B cell (primary cell): ENCODE data around the gene LRRC63. TPM values are rescaled to one million over a fixed set of nuclear protein-coding genes. Genes with fewer than 3 reads are reported as not detected.

Source experiments
- ATAC-seq: fragments of 200-7000 bp; cut with Tn5 transposase; one replicate; pipeline ENCODE4 v1.10.0; 2021; ENCODE audit warnings: low read depth, mild to moderate bottlenecking, moderate number of reproducible peaks, moderate library complexity
- CTCF ChIA-PET: fragments of 350-600 bp; sonication (Branson Sonifier 250); formaldehyde crosslinking; loops from one replicate; lab custom pipeline; 2021; ENCODE audit warnings: antibody characterized with exemption, inconsistent platforms; lab: Charles Lee
- POLR2A ChIA-PET: fragments of 350-600 bp; sonication (Branson Sonifier 250); formaldehyde crosslinking; loops from one replicate; lab custom pipeline; 2021; ENCODE audit warnings: antibody characterized with exemption; lab: Charles Lee
- DNase-seq: peaks from one replicate; pipeline ENCODE4 v3.0.0; 2013
- H2AFZ ChIP-seq: 2 replicates; pipeline ENCODE4 v1.6.1; 2012; ENCODE audit warnings: mild to moderate bottlenecking, low read depth, low read length; ENCODE audit not compliant: insufficient read depth, poor library complexity, severe bottlenecking
- H3K27ac ChIP-seq, 2 donors: 1 replicate in 1 of 2; 2 replicates in 1 of 2; pipeline ENCODE4 v1.5.1; 2012 to 2013; ENCODE audit warnings: low read length in 2 of 2, mild to moderate bottlenecking in 2 of 2, moderate library complexity in 1 of 2
- H3K27me3 ChIP-seq, 4 experiments: fragments of 200-600 bp in 1 of 4; sonication (generic) in 1 of 4; replicated peaks in 1 of 4; 1 replicate in 2 of 4; 2 replicates in 2 of 4; pipeline versions ENCODE4 v1.6.1 to v1.7.0; 2013 to 2016; ENCODE audit warnings: low read length in 3 of 4, mild to moderate bottlenecking in 2 of 4, mixed read lengths in 1 of 4, moderate library complexity in 1 of 4; ENCODE audit not compliant: insufficient read depth in 4 of 4, control insufficient read depth in 3 of 4; ENCODE audit errors: control extremely low read depth in 1 of 4
- H3K36me3 ChIP-seq, 2 experiments: replicated peaks in 1 of 2; 1 replicate in 1 of 2; 2 replicates in 1 of 2; pipeline versions ENCODE4 v1.6.1 to v1.7.1; 2013; ENCODE audit warnings: low read length in 1 of 2; ENCODE audit not compliant: insufficient read depth in 2 of 2, control insufficient read depth in 1 of 2; ENCODE audit errors: control extremely low read depth in 1 of 2, extremely low read depth in 1 of 2
- H3K4me1 ChIP-seq, 2 donors: fragments of 200-600 bp in 1 of 2; sonication (generic) in 1 of 2; 1 replicate in 1 of 2; 2 replicates in 1 of 2; pipeline versions ENCODE4 v1.5.1 to v1.6.1; 2013 to 2017; ENCODE audit warnings: low read length in 2 of 2; ENCODE audit not compliant: control insufficient read depth in 2 of 2, insufficient read depth in 2 of 2
- H3K4me2 ChIP-seq: replicated peaks from 2 replicates; pipeline ENCODE3; 2012; ENCODE audit warnings: mild to moderate bottlenecking, low read depth, low read length; ENCODE audit not compliant: poor library complexity, severe bottlenecking
- H3K4me3 ChIP-seq, 5 experiments: fragments of 200-600 bp in 1 of 5; sonication (generic) in 1 of 5; 1 replicate in 3 of 5; 2 replicates in 2 of 5; pipeline versions ENCODE4 v1.5.1 to v1.7.0; 2011 to 2016; ENCODE audit warnings: low read length in 4 of 5, mild to moderate bottlenecking in 4 of 5, low read depth in 2 of 5, control low read depth in 1 of 5, moderate library complexity in 1 of 5; ENCODE audit not compliant: insufficient read depth in 1 of 5; ENCODE audit errors: control extremely low read depth in 1 of 5, extremely low read depth in 1 of 5
- H3K79me2 ChIP-seq: fragments of 200-600 bp; sonication (generic); one replicate; pipeline ENCODE4 v1.6.0; 2016; ENCODE audit warnings: low read length; ENCODE audit not compliant: control insufficient read depth, insufficient read depth
- H3K9ac ChIP-seq: fragments of 200-600 bp; sonication (generic); 2 replicates; pipeline ENCODE4 v1.6.1; 2017; ENCODE audit warnings: mild to moderate bottlenecking, low read length, moderate library complexity
- H3K9me3 ChIP-seq, 3 donors: one replicate each; pipeline versions ENCODE4 v1.6.1 to v1.7.1; 2013; ENCODE audit warnings: low read length in 2 of 3; ENCODE audit not compliant: control insufficient read depth in 2 of 3, insufficient read depth in 1 of 3; ENCODE audit errors: control extremely low read depth in 1 of 3
- H4K20me1 ChIP-seq: 2 replicates; pipeline ENCODE4 v1.6.0; 2012; ENCODE audit warnings: mild to moderate bottlenecking, low read length; ENCODE audit not compliant: insufficient read depth, control insufficient read depth, poor library complexity, severe bottlenecking
- H3K27ac Mint-ChIP-seq: one replicate; pipeline ENCODE4 v1.8.0; 2021; ENCODE audit warnings: mixed read lengths
- H3K27me3 Mint-ChIP-seq: one replicate; pipeline ENCODE4 v1.8.0; 2021; ENCODE audit warnings: mixed read lengths
- H3K4me1 Mint-ChIP-seq: one replicate; pipeline ENCODE4 v1.8.0; 2021; ENCODE audit warnings: mixed read lengths
- H3K4me3 Mint-ChIP-seq: one replicate; pipeline ENCODE4 v1.8.0; 2021; ENCODE audit warnings: mixed read lengths
- H3K9me3 Mint-ChIP-seq: one replicate; pipeline ENCODE4 v1.8.0; 2022; ENCODE audit warnings: mixed read lengths; ENCODE audit not compliant: insufficient read depth
- EZH2 ChIP-seq: IDR thresholded peaks from 2 replicates; pipeline ENCODE4 v1.6.1; 2012; ENCODE audit warnings: borderline replicate concordance, low read depth, mild to moderate bottlenecking, moderate library complexity, low read length; ENCODE audit not compliant: insufficient read depth, poor library complexity, severe bottlenecking
- WGBS: methylation state at CpG from one replicate; pipeline ENCODE4 v1.1.5; 2013; ENCODE audit warnings: missing lambda C conversion rate; ENCODE audit not compliant: insufficient coverage; 5-methylcytosine and 5-hydroxymethylcytosine counted together
- intact Hi-C: fragments of 100-400 bp; cut with micrococcal nuclease; formaldehyde crosslinking; loops from one replicate; pipeline ENCODE4 v1.10.0; 2022
- polyA plus RNA-seq: library from polyadenylated mRNA; depleted of rRNA; stranded (reverse); fragments of >200 nt; gene quantifications from 2 replicates; pipeline ENCODE4 v1.2.3, GENCODE V29; 2012
- total RNA-seq, 2 donors: library from RNA; stranded (reverse); fragments of 120-200 nt in 1 of 2; gene quantifications; 1 replicate in 1 of 2; 2 replicates in 1 of 2; pipeline versions ENCODE4 v1.2.3 to v1.2.4, GENCODE V29; 2013 to 2022
- TF ChIP-seq, protein P1 (sequence below): fragments of 200-600 bp; IDR thresholded peaks from one replicate; pipeline ENCODE4 v1.8.0; 2022; ENCODE audit warnings: antibody characterized with exemption, mild to moderate bottlenecking

The LRRC63 gene
- total and polyA plus RNA-seq, 2 donors (not counting 1 experiment from before 2014, with no cell fraction given) = 0.06 to 0.25 TPM

DNA sequence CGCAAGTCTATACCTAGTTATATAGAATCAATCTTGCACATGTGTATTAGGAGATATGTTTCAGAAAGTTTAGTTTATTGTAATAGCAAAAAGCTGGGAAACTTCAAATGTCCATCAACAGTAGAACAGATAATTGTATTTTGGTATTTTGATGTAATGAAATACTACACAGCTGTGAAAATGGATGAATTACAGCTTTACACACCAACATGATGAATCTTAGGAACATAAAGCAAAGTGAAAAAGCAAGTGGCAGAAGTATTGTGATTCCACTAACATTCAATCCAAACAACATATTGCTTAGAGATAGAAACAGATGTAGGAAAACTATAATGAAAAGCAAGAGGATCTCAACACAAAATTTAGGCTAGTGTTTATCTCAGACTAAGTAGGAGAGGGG, 102.9 kb downstream of the LRRC63 start:
- H4K20me1 ChIP-seq = no peaks in the 10 kb centered on the region
- no peak overlapping the region for H3K4me3 ChIP-seq
- no peak overlapping the region for H3K27ac ChIP-seq
- ChIA-PET CTCF (no interaction called here), POLR2A (no interaction called here)
- no peaks in the 10 kb centered on the region for H3K36me3 ChIP-seq
- DNase-seq = no peak
- H3K79me2 ChIP-seq = no peaks in the 10 kb centered on the region
- no peak overlapping the region for H2AFZ ChIP-seq
- intact Hi-C loops = no loop called here
- Mint-ChIP-seq H3K4me3 (no peak overlapping the region), H3K9me3 (peaks cover 5% of the 10 kb centered on the region), H3K27ac (no peak overlapping the region), H3K4me1 (peaks cover 11% of the 10 kb centered on the region), H3K27me3 (peaks cover 5% of the 10 kb centered on the region)
- H3K9me3 ChIP-seq = peaks cover 0 to 2% (median 1%) of the 10 kb centered on the region in 3 donors
- peaks cover 0 to 4% of the 10 kb centered on the region in 2 donors for H3K4me1 ChIP-seq
- TF ChIP-seq EZH2 = no peak
- WGBS = no CpG with 5 or more reads among the region's 1 CpG
- no peak overlapping the region for H3K9ac ChIP-seq
- H3K4me2 ChIP-seq = no peak overlapping the region
- no peak for ATAC-seq
- H3K27me3 ChIP-seq = no peaks in the 10 kb centered on the region

DNA sequence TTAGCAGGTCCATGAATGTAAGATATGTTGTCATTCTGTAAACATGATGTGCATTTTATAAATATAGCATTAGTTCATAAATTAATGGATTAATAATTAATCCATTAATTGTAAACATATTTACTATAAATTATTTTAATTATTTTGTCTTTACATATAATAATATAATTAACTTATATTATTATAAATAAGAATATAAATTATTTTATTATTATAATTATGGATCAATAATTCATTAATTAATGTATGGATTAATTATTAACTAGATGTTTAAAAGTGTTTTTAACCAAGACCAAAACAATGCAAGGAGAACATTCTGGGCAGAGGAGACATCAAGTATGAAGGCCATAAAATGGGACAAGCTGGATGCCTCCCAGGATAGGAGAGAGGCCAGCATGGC, 103.3 kb downstream of the LRRC63 start:
- Mint-ChIP-seq H3K27ac (no peak overlapping the region), H3K9me3 (peaks cover 1% of the 10 kb centered on the region), H3K4me3 (no peak overlapping the region), H3K27me3 (peaks cover under 1% of the 10 kb centered on the region), H3K4me1 (peaks cover 11% of the 10 kb centered on the region)
- DNase-seq (no peak), ATAC-seq (no peak)
- no peaks in the 10 kb centered on the region for H3K27me3 ChIP-seq
- H3K79me2 ChIP-seq = no peaks in the 10 kb centered on the region
- TF ChIP-seq EZH2 = no peak
- TF ChIP-seq, protein P1, sequence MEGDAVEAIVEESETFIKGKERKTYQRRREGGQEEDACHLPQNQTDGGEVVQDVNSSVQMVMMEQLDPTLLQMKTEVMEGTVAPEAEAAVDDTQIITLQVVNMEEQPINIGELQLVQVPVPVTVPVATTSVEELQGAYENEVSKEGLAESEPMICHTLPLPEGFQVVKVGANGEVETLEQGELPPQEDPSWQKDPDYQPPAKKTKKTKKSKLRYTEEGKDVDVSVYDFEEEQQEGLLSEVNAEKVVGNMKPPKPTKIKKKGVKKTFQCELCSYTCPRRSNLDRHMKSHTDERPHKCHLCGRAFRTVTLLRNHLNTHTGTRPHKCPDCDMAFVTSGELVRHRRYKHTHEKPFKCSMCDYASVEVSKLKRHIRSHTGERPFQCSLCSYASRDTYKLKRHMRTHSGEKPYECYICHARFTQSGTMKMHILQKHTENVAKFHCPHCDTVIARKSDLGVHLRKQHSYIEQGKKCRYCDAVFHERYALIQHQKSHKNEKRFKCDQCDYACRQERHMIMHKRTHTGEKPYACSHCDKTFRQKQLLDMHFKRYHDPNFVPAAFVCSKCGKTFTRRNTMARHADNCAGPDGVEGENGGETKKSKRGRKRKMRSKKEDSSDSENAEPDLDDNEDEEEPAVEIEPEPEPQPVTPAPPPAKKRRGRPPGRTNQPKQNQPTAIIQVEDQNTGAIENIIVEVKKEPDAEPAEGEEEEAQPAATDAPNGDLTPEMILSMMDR = no peak
- no peak overlapping the region for H2AFZ ChIP-seq
- no peaks in the 10 kb centered on the region for H4K20me1 ChIP-seq
- no peaks in the 10 kb centered on the region for H3K36me3 ChIP-seq
- H3K4me3 ChIP-seq = no peak overlapping the region
- peaks cover 0 to 1% (median 0%) of the 10 kb centered on the region in 3 donors for H3K9me3 ChIP-seq
- no peak overlapping the region for H3K27ac ChIP-seq
- no peak overlapping the region for H3K4me2 ChIP-seq
- ChIA-PET CTCF (no interaction called here), POLR2A (no interaction called here)
- peaks cover 0 to 4% of the 10 kb centered on the region in 2 donors for H3K4me1 ChIP-seq
- intact Hi-C loops = no loop called here
- no peak overlapping the region for H3K9ac ChIP-seq
